CD4-positive, CD25-positive, alpha-beta regulatory T cell (primary cell): ENCODE data around the gene CAVIN2. TPM values are rescaled to one million over a fixed set of nuclear protein-coding genes. Genes with fewer than 3 reads are reported as not detected.
"Not testable (repeated sequence)": the region's sequence is repeated elsewhere in the genome, so short reads cannot be mapped to it uniquely, and the experiment has no call there.

ENCODE experiments used
- ATAC-seq, 2 donors: fragments of 150-1000 bp; cut with Tn5 transposase; one replicate each; pipeline ENCODE4 v1.10.0; 2021; ENCODE audit warnings: low read depth in 2 of 2, moderate number of reproducible peaks in 2 of 2, moderate library complexity in 1 of 2
- DNase-seq, 3 donors: peaks; one replicate each; pipeline versions ENCODE4 v3.0.0 to v3.0.0-alpha.2; 2012 to 2022; ENCODE audit warnings: mixed read lengths in 1 of 3
- H3K27ac ChIP-seq: one replicate; pipeline ENCODE4 v1.7.0; 2013; ENCODE audit warnings: mild to moderate bottlenecking, low read length; ENCODE audit not compliant: insufficient read depth, poor library complexity, severe bottlenecking
- H3K27me3 ChIP-seq: one replicate; pipeline ENCODE4 v1.7.0; 2013; ENCODE audit warnings: low read length; ENCODE audit not compliant: control insufficient read depth, insufficient read depth
- H3K36me3 ChIP-seq: one replicate; pipeline ENCODE4 v1.7.0; 2013; ENCODE audit warnings: mild to moderate bottlenecking, low read length, moderate library complexity; ENCODE audit not compliant: control insufficient read depth, insufficient read depth
- H3K4me1 ChIP-seq: 2 replicates; pipeline ENCODE4 v1.7.0; 2013; ENCODE audit warnings: mild to moderate bottlenecking, low read length; ENCODE audit not compliant: insufficient read depth, control insufficient read depth, poor library complexity, severe bottlenecking
- H3K4me3 ChIP-seq: one replicate; pipeline ENCODE4 v1.7.0; 2013; ENCODE audit warnings: low read depth, mild to moderate bottlenecking, low read length, moderate library complexity
- H3K9me3 ChIP-seq, 2 experiments: 1 replicate in 1 of 2; 2 replicates in 1 of 2; pipeline ENCODE4 v1.7.0; 2013; ENCODE audit warnings: low read length in 2 of 2, mild to moderate bottlenecking in 1 of 2, moderate library complexity in 1 of 2; ENCODE audit not compliant: control insufficient read depth in 2 of 2
- H3K27ac Mint-ChIP-seq, 3 donors: one replicate each; pipeline ENCODE4 v1.8.0; 2020 to 2022; ENCODE audit warnings: mild to moderate bottlenecking in 3 of 3, mixed read lengths in 3 of 3, moderate library complexity in 2 of 3
- H3K27me3 Mint-ChIP-seq: one replicate; pipeline ENCODE4 v1.8.0; 2022; ENCODE audit warnings: mild to moderate bottlenecking, mixed read lengths
- H3K36me3 Mint-ChIP-seq: one replicate; pipeline ENCODE4 v1.8.0; 2020; ENCODE audit warnings: mixed read lengths
- H3K4me1 Mint-ChIP-seq, 4 donors: one replicate each; pipeline ENCODE4 v1.8.0; 2020 to 2022; ENCODE audit warnings: mixed read lengths in 4 of 4, mild to moderate bottlenecking in 1 of 4
- H3K4me3 Mint-ChIP-seq, 4 donors: one replicate each; pipeline ENCODE4 v1.8.0; 2020 to 2022; ENCODE audit warnings: mild to moderate bottlenecking in 4 of 4, mixed read lengths in 4 of 4, moderate library complexity in 3 of 4
- H3K9me3 Mint-ChIP-seq, 7 donors: one replicate each; pipeline ENCODE4 v1.8.0; 2020 to 2022; ENCODE audit warnings: mixed read lengths in 7 of 7, mild to moderate bottlenecking in 3 of 7, moderate library complexity in 2 of 7
- polyA plus RNA-seq, 4 donors: library from polyadenylated mRNA; unstranded; fragments of 300-500 nt; fragmentation: Illumina TruSeq; gene quantifications; one replicate each; pipeline ENCODE4 v1.2.3, GENCODE V29; 2021
- total RNA-seq: library from RNA; stranded (reverse); gene quantifications from one replicate; pipeline ENCODE4 v1.2.3, GENCODE V29; 2022

CAVIN2 gene
- total and polyA plus RNA-seq, 5 donors from 2014 or later = 16.5 TPM; not detected in 4

GRCh38 chr2:191786694-191787093 lies 60.2 kb downstream of the CAVIN2 start:
- Mint-ChIP-seq H3K27me3 (peaks cover 19% of the 10 kb centered on the region), H3K36me3 (no peaks in the 10 kb centered on the region), H3K4me1 (peaks cover 0 to 4% (median 0%) of the 10 kb centered on the region in 4 donors), H3K27ac (no peak overlapping the region), H3K4me3 (no peak overlapping the region), H3K9me3 (peaks cover 0 to 3% (median 0%) of the 10 kb centered on the region in 7 donors)
- no peak overlapping the region for H3K27ac ChIP-seq
- peaks cover 20% of the 10 kb centered on the region for H3K27me3 ChIP-seq
- no peaks in the 10 kb centered on the region for H3K9me3 ChIP-seq
- ATAC-seq = no peak
- no peaks in the 10 kb centered on the region for H3K4me1 ChIP-seq
- no peak overlapping the region for H3K4me3 ChIP-seq
- H3K36me3 ChIP-seq = no peaks in the 10 kb centered on the region
- DNase-seq = peak in 1 of 3 donors; percentile 1

- not testable (repeated sequence) for H3K36me3 ChIP-seq, DNase-seq, H3K36me3 Mint-ChIP-seq, H3K9me3 Mint-ChIP-seq, H3K27ac ChIP-seq, ATAC-seq, H3K4me1 Mint-ChIP-seq, H3K9me3 ChIP-seq, H3K4me3 ChIP-seq, H3K4me3 Mint-ChIP-seq, H3K4me1 ChIP-seq, H3K27ac Mint-ChIP-seq
- peaks cover 13% of the 10 kb centered on the region for H3K27me3 Mint-ChIP-seq
- H3K27me3 ChIP-seq = peaks cover 12% of the 10 kb centered on the region
Observed at GRCh38 chr2:191785651-191786050, 61.2 kb downstream of the CAVIN2 start.

Other genes starting within 250 kb of the CAVIN2 start
- gene NABP1, start 169.0 kb downstream of the CAVIN2 start, total RNA-seq = 170 TPM
- gene NABP1, start 169.0 kb downstream of the CAVIN2 start, polyA plus RNA-seq = 10 to 100 TPM; 23.2 to 28.7 (median 26.4) TPM